ENCODE results near the gene ITPR1.

- TF ChIP-seq CTCF (IDR thresholded peaks at IDR 0.05; ENCODE audit: low read depth, low read length, missing input control) (no peak), MAX (IDR thresholded peaks at IDR 0.05) (no peak), ATF3 (IDR thresholded peaks at IDR 0.05) (no peak), TAF1 (conservative IDR thresholded peaks at IDR 0.05) (no peak), JUND (IDR thresholded peaks at IDR 0.05) (no peak), RXRA (IDR thresholded peaks at IDR 0.05) (no peak), FOXA1 (IDR thresholded peaks at IDR 0.05) (no peak), YY1 (IDR thresholded peaks at IDR 0.05) (no peak)
These were observed 95.3 kb downstream of the ITPR1 start for GRCh38 chr3:4588466-4588865.
